ENCODE results near the gene DCBLD1.

The DCBLD1 gene

GRCh38 chr6:117531809-117532725 lies 49.6 kb downstream of the DCBLD1 start:
- DNase-seq = no peak

DNA sequence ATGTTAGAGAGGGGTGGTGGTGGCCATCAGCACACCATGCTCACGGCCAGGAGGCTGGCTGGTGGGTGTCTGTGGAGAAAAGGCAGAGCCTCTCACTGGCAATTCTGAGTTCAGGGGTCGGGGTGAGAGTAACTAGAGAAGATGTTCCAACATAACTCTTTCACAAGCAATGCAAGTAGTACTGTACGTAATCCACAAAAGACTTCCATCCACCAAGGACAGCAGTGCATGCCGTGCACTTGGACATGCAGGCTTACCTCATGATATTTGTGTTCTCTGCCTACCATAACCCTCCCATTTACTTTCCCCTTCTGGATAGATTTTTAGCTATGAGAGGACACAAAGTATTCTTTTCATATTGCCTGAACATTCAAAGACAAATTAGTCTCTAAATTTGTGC lies 51.3 kb downstream of the DCBLD1 start:
- no peak for DNase-seq

GRCh38 chr6:117534974-117535373 lies 52.5 kb downstream of the DCBLD1 start:
- DNase-seq = no peak

GRCh38 chr6:117536317-117536716 lies 53.8 kb downstream of the DCBLD1 start:
- DNase-seq = no peak

- no peak for DNase-seq
These were observed 56.1 kb downstream of the DCBLD1 start for GRCh38 chr6:117538615-117539014.

DNA sequence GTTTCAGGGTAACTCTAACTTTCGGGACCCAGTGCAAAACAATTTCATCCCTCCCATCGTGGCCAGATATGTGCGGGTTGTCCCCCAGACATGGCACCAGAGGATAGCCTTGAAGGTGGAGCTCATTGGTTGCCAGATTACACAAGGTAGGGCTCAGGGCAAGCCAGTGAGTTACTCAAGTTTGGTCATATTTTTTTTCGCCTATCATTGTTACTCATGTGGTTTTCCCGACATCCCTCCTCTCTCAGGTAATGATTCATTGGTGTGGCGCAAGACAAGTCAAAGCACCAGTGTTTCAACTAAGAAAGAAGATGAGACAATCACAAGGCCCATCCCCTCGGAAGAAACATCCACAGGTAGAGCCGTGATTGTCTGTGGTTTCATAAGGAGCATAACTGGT lies 58.2 kb downstream of the DCBLD1 start:
- no peak for DNase-seq

DNA sequence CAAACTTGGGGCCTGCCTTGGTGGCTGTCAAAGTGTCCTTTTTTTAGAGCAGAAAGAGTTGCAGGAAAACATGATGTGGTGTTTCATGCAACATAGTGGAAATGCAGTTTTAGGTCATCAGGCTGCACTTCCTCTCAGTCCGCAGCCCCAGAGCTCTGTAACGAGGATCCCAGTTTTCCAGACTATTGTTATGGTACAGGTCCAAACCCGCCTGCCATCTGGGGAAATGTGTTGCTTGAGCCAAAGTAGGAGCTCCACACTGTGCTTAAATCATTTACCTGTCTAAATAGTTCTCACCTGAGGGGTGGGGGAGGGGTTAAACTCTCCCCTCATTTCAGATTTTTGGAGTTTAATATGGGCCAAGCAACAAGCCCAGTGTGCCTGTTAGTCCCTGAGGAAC lies 60.0 kb downstream of the DCBLD1 start:
- no peak for DNase-seq

DNA sequence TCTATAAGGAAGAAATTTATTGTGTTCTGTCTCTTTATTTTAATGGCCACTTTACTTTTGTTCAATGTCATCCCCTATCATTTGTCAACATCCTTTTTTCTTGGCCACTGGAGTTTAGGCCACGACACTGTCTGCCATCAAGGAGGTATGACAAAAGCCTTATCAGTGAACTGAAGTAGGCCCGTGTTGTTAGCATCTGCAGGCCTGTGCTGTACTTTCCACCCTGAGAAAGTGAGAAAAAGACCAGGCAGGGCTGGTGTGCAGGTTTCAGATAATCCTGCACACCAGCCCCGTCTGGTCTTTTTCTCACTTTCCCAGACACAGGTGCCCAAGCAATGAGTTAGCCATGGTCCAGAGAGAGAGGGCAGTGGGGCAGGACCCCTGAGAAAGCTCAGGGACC lies 62.2 kb downstream of the DCBLD1 start:
- DNase-seq = no peak

DNA sequence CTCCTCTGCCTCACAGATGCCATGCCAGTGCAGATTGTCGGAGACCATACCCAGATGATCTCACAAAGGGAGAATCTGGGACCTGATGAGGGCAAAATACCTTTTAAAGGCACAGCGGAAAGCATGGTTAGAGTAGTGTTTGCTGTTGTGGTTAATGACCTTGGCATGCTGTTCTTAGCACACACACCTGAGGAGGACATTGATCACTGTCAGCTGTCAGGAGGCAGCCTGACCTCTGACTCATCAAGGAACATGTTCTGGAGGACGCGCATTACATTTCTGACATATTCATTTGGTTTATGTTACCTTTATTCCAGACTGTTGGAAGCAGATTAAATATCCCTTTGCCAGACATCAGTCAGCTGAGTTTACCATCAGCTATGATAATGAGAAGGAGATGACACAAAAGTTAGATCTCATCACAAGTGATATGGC lies 62.7 kb downstream of the DCBLD1 start:
- DNase-seq = no peak

- DNase-seq = no peak
These were observed 64.2 kb downstream of the DCBLD1 start for GRCh38 chr6:117546674-117547073.

- DNase-seq = peak; percentile 41
These were observed 65.5 kb downstream of the DCBLD1 start for GRCh38 chr6:117547688-117548621.

DNA sequence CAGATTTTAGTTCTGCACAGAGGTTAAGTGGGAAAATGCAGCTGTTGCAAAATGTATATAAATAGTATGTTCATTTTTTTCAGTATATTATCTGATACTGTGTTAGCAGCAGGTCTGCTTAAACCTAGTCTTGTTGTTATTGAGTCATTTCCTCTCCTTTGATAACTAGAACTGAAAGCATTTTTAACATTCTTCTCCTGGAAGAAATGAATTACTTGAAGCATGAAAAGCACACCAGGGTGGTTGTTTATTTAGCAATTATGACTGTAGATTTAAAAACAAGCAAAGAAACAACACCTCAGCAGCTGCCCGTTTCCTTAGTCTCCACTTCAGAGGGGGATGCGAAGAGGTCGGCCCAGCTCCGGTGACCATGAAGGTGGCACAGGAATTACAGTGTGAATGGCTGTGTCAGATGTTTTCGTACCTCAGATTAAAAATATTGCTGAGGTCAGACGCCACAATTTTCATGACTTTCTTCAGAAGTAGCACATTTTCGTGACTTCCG lies 66.4 kb downstream of the DCBLD1 start:
- DNase-seq = no peak

DNA sequence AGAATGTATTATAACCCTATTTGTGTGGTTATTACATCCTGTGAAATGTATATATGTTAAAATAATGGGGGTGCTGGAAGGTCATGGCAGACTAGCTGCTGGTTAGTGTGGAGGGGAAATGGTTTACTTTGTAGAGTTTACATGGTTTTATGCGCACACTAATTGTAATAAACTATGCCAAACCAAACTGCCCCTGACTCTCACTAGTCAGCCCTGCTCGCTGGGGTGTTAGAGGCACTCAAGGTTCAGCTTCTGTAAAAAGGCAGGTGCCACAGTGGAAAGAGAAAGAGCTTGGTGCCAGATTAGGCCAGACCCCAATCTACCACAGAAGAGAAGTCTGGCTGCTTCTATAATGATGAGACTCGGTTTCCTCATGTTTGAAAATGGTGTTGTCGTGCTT lies 67.1 kb downstream of the DCBLD1 start:
- DNase-seq = no peak

DNA sequence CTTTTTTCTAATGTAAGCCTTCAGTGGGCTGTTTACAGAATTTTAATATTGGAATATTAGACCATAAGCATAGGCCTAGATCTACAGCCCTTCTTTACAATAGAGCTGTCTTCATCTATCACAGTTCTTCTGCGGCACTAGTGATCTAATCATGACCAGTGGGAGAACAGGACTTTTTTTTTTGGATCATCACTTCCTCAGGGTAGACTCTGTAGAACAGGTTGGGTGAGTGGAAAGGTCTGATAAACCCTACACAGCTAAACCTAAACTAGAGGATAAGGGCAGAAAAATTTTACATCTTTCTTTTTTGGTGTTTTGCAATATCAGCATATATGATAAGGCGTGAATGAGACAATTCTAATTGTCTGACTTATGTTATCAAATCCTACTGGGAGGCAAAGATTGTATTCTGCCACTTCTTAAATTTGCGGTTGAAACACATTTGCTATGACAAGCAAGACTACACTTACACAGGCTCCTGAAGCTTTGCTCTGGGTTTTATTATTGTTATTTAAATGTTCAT lies 67.7 kb downstream of the DCBLD1 start:
- no peak for DNase-seq

DNA sequence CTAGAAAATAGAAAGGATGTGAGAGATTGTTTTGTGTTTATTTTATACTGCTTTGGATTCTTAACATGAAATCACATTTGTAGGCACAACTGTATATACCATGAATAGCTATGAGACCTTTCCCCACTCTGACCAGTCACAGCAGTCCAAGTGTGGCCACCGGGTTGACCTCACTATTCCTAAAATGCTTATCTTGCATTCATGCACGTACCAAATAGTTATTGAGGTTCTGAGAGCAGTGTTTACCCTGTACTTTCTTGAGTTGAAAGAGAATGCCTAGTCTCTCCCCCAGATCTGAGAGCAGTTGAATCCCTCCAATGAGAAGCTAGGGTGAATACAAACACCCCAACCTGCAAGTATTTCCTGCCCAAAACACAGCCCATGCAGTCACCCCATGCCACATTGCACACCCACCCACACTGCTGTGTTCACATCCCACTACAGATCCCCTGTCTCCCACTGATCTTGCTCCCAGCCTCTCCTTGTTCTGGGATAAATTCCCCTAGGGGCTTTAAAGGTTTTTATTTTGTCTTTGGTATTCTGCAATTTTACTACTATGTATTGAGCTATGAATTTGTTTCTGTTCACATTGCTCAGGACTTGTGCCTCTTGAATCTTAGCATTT lies 68.3 kb downstream of the DCBLD1 start:
- no peak for DNase-seq

- no peak for DNase-seq
These were observed 70.1 kb downstream of the DCBLD1 start for GRCh38 chr6:117552618-117553017.

GRCh38 chr6:117553142-117553541 lies 70.7 kb downstream of the DCBLD1 start:
- no peak for DNase-seq

DNA sequence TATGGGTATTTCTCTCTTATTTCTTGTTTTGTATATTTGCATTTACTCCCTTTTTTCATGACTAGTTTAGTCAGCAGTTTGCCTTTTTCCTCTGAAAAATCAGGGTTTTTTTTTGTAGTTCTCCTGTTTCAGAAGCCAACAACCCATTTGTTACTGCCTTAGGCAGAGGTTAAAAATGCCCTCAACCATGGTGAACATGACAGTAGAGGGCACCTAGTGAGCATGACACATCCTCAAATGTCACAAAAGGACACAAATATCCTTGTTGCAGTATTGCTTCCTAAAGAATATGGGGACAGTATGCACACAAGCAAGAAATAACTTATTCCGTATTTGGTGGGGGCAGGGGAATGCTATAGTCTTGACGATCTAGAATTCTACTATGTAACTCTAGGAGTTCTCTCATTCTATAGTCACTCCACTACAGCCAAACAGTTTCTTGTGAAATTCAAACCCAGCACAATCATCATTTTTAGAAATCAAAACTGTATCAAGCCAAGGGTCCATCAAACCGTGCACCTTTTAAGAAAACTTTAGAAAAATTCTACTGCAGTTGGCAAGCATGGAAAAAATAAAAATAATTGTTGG lies 72.9 kb downstream of the DCBLD1 start:
- DNase-seq = no peak

GRCh38 chr6:117555882-117556498 lies 73.5 kb downstream of the DCBLD1 start:
- DNase-seq = peak; percentile 59

GRCh38 chr6:117557951-117558350 lies 75.5 kb downstream of the DCBLD1 start:
- DNase-seq = no peak

- no peak for DNase-seq
These were observed 76.3 kb downstream of the DCBLD1 start for GRCh38 chr6:117558818-117559217.

DNA sequence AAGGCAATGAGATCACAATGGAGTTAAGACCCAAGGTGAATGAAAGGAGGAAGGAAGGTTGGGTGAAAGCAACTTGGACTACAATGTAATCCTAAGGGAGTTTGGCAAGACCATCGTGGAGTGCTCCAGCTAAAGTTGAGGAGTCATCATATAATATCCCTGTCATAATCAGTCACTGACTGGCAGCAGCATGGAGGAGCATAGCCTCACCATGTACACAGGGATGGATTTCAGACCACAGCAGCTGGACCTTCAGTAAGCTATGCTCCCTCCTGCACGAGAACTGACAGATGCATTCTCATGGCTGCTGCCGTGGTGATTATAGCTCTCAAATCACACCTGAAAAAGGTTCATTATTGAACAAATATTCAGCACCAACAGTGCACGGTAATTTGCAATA lies 76.8 kb downstream of the DCBLD1 start:
- DNase-seq = no peak
